Trophoblast cell (in vitro differentiated cells and primary cell): ENCODE results near the gene RTP2.

ENCODE experiments used
- DNase-seq, 2 donors: peaks; one replicate each; pipeline ENCODE4 v3.0.0-alpha.2; 2016
- H2AFZ ChIP-seq: 2 replicates; pipeline ENCODE4 v1.6.1; 2013; ENCODE audit warnings: low read length, moderate library complexity, mild to moderate bottlenecking; ENCODE audit not compliant: insufficient read depth, poor library complexity
- H2AK5ac ChIP-seq: 2 replicates; pipeline ENCODE4 v1.6.1; 2013; ENCODE audit warnings: mild to moderate bottlenecking, low read length
- H2BK120ac ChIP-seq: 2 replicates; pipeline ENCODE4 v1.6.1; 2013; ENCODE audit warnings: low read length, mild to moderate bottlenecking, moderate library complexity; ENCODE audit not compliant: insufficient read depth, poor library complexity
- H2BK12ac ChIP-seq: 2 replicates; pipeline ENCODE4 v1.6.1; 2013; ENCODE audit warnings: mild to moderate bottlenecking, low read length, moderate library complexity
- H2BK5ac ChIP-seq: 2 replicates; pipeline ENCODE4 v1.6.1; 2013; ENCODE audit warnings: low read length, low read depth, moderate library complexity, mild to moderate bottlenecking; ENCODE audit not compliant: poor library complexity
- H3K14ac ChIP-seq: 2 replicates; pipeline ENCODE4 v1.6.1; 2013; ENCODE audit warnings: mild to moderate bottlenecking, low read length
- H3K18ac ChIP-seq: 2 replicates; pipeline ENCODE4 v1.6.1; 2013; ENCODE audit warnings: mild to moderate bottlenecking, low read length
- H3K23ac ChIP-seq: 2 replicates; pipeline ENCODE4 v1.6.1; 2013; ENCODE audit warnings: low read length
- H3K27ac ChIP-seq: 2 replicates; pipeline ENCODE4 v1.5.1; 2013; ENCODE audit warnings: low read depth, mild to moderate bottlenecking, inconsistent platforms, low read length, moderate library complexity
- H3K27me3 ChIP-seq: 2 replicates; pipeline ENCODE4 v1.6.1; 2013; ENCODE audit warnings: inconsistent platforms, mild to moderate bottlenecking, low read length, moderate library complexity; ENCODE audit not compliant: insufficient read depth
- H3K36me3 ChIP-seq, 2 experiments: 1 replicate in 1 of 2; 2 replicates in 1 of 2; pipeline ENCODE4 v1.6.1; 2013; ENCODE audit warnings: low read length in 2 of 2, mild to moderate bottlenecking in 2 of 2, moderate library complexity in 1 of 2; ENCODE audit not compliant: insufficient read depth in 2 of 2, control insufficient read depth in 1 of 2
- H3K4ac ChIP-seq: 2 replicates; pipeline ENCODE4 v1.6.1; 2013; ENCODE audit warnings: low read depth, mild to moderate bottlenecking, low read length, moderate library complexity
- H3K4me1 ChIP-seq, 2 experiments: 1 replicate in 1 of 2; 2 replicates in 1 of 2; pipeline ENCODE4 v1.6.1; 2013; ENCODE audit warnings: low read length in 2 of 2, mild to moderate bottlenecking in 2 of 2, moderate library complexity in 1 of 2; ENCODE audit not compliant: insufficient read depth in 2 of 2, control insufficient read depth in 1 of 2
- H3K4me2 ChIP-seq: 2 replicates; pipeline ENCODE4 v1.6.1; 2013; ENCODE audit warnings: inconsistent platforms, mild to moderate bottlenecking, low read length, moderate library complexity
- H3K4me3 ChIP-seq: 2 replicates; pipeline ENCODE4 v1.5.1; 2013; ENCODE audit warnings: mild to moderate bottlenecking, low read depth, low read length, inconsistent platforms
- H3K79me1 ChIP-seq: one replicate; pipeline ENCODE4 v1.6.1; 2013; ENCODE audit warnings: low read length
- H3K79me2 ChIP-seq: 2 replicates; pipeline ENCODE4 v1.6.1; 2013; ENCODE audit warnings: low read length, mild to moderate bottlenecking; ENCODE audit not compliant: control insufficient read depth, insufficient read depth, poor library complexity
- H3K9ac ChIP-seq: 2 replicates; pipeline ENCODE4 v1.6.1; 2013; ENCODE audit warnings: mild to moderate bottlenecking, low read length
- H3K9me3 ChIP-seq: 2 replicates; pipeline ENCODE4 v1.6.1; 2013; ENCODE audit warnings: low read depth, mild to moderate bottlenecking, control low read depth, inconsistent platforms, low read length; ENCODE audit not compliant: insufficient read depth
- H4K12ac ChIP-seq: 2 replicates; pipeline ENCODE4 v1.6.1; 2013; ENCODE audit warnings: low read depth, mild to moderate bottlenecking, low read length, moderate library complexity
- H4K8ac ChIP-seq: 2 replicates; pipeline ENCODE4 v1.6.1; 2013; ENCODE audit warnings: low read depth, mild to moderate bottlenecking, low read length, moderate library complexity
- H4K91ac ChIP-seq: one replicate; pipeline ENCODE4 v1.6.1; 2013; ENCODE audit warnings: low read depth, mild to moderate bottlenecking, low read length, moderate library complexity
- whole genome bisulfite sequencing: extraction: QIAGEN DNeasy Blood & Tissue Kit; methylation state at CpG from one replicate; pipeline ENCODE4 v1.1.7; 2013; ENCODE audit warnings: missing lambda C conversion rate; ENCODE audit not compliant: insufficient read length, insufficient coverage; ENCODE audit errors: extremely low coverage; 5-methylcytosine and 5-hydroxymethylcytosine counted together

The RTP2 gene

GRCh38 chr3:187734841-187735240 is 32.5 kb upstream of the RTP2 start:
- Histone ChIP-seq H3K4me1 (peaks cover 12 to 19% of the 10 kb centered on the region in 2 experiments), H4K12ac (no peak overlapping the region), H3K4ac (no peak overlapping the region), H3K14ac (no peak overlapping the region), H3K36me3 (peaks cover 7 to 17% of the 10 kb centered on the region in 2 experiments), H4K91ac (no peak overlapping the region), H3K27me3 (no peaks in the 10 kb centered on the region), H3K79me2 (peaks cover 11% of the 10 kb centered on the region), H2AFZ (no peak overlapping the region), H2BK5ac (no peak overlapping the region), H3K23ac (no peak overlapping the region), H2BK12ac (no peak overlapping the region), H2AK5ac (no peak overlapping the region), H3K4me3 (no peak overlapping the region), H3K9ac (no peak overlapping the region), H3K4me2 (no peak overlapping the region), H3K27ac (no peak overlapping the region), H4K8ac (no peak overlapping the region), H2BK120ac (no peak overlapping the region), H3K18ac (no peak overlapping the region), H3K9me3 (no peaks in the 10 kb centered on the region), H3K79me1 (peaks cover 27% of the 10 kb centered on the region)
- DNase-seq: no peak
- no CpG with 5 or more reads among the region's 3 CpGs for WGBS

GRCh38 chr3:187733371-187733770 is 31.0 kb upstream of the RTP2 start:
- H3K4ac ChIP-seq: no peak overlapping the region
- no peak overlapping the region for H3K4me2 ChIP-seq
- DNase-seq: no peak
- H2BK120ac ChIP-seq: no peak overlapping the region
- no CpG with 5 or more reads among the region's 11 CpGs for WGBS
- no peak overlapping the region for H2BK12ac ChIP-seq
- H4K91ac ChIP-seq: no peak overlapping the region
- H3K79me2 ChIP-seq: peaks cover 8% of the 10 kb centered on the region
- no peak overlapping the region for H3K9ac ChIP-seq
- H4K8ac ChIP-seq: no peak overlapping the region
- peaks cover 16% of the 10 kb centered on the region for H3K79me1 ChIP-seq
- no peak overlapping the region for H2AFZ ChIP-seq
- no peak overlapping the region for H2AK5ac ChIP-seq
- H3K27me3 ChIP-seq: no peaks in the 10 kb centered on the region
- no peak overlapping the region for H3K4me3 ChIP-seq
- H3K4me1 ChIP-seq: peaks cover 12 to 15% of the 10 kb centered on the region in 2 experiments
- no peak overlapping the region for H4K12ac ChIP-seq
- H3K18ac ChIP-seq: no peak overlapping the region
- peaks cover 20 to 31% of the 10 kb centered on the region in 2 experiments for H3K36me3 ChIP-seq
- no peak overlapping the region for H3K14ac ChIP-seq
- H3K23ac ChIP-seq: no peak overlapping the region
- no peak overlapping the region for H3K27ac ChIP-seq
- no peaks in the 10 kb centered on the region for H3K9me3 ChIP-seq
- no peak overlapping the region for H2BK5ac ChIP-seq

- no peak overlapping the region for H2BK12ac ChIP-seq
- H3K18ac ChIP-seq: no peak overlapping the region
- no peak overlapping the region for H3K23ac ChIP-seq
- no peak overlapping the region for H3K9ac ChIP-seq
- H4K12ac ChIP-seq: no peak overlapping the region
- no peaks in the 10 kb centered on the region for H3K4me1 ChIP-seq
- no peak overlapping the region for H2AK5ac ChIP-seq
- H2BK120ac ChIP-seq: no peak overlapping the region
- no peak overlapping the region for H3K4me2 ChIP-seq
- no peak overlapping the region for H4K91ac ChIP-seq
- no peak overlapping the region for H3K4ac ChIP-seq
- no peak for DNase-seq
- peaks cover 41 to 64% of the 10 kb centered on the region in 2 experiments for H3K36me3 ChIP-seq
- no CpG with 5 or more reads among the region's 12 CpGs for WGBS
- no peaks in the 10 kb centered on the region for H3K79me2 ChIP-seq
- H3K4me3 ChIP-seq: no peak overlapping the region
- no peak overlapping the region for H3K14ac ChIP-seq
- H3K27me3 ChIP-seq: no peaks in the 10 kb centered on the region
- no peak overlapping the region for H4K8ac ChIP-seq
- H3K9me3 ChIP-seq: peaks cover 1% of the 10 kb centered on the region
- H2AFZ ChIP-seq: no peak overlapping the region
- H2BK5ac ChIP-seq: no peak overlapping the region
- no peak overlapping the region for H3K27ac ChIP-seq
- no peaks in the 10 kb centered on the region for H3K79me1 ChIP-seq
These were observed 27.2 kb upstream of the RTP2 start for GRCh38 chr3:187729598-187729997.

DNA sequence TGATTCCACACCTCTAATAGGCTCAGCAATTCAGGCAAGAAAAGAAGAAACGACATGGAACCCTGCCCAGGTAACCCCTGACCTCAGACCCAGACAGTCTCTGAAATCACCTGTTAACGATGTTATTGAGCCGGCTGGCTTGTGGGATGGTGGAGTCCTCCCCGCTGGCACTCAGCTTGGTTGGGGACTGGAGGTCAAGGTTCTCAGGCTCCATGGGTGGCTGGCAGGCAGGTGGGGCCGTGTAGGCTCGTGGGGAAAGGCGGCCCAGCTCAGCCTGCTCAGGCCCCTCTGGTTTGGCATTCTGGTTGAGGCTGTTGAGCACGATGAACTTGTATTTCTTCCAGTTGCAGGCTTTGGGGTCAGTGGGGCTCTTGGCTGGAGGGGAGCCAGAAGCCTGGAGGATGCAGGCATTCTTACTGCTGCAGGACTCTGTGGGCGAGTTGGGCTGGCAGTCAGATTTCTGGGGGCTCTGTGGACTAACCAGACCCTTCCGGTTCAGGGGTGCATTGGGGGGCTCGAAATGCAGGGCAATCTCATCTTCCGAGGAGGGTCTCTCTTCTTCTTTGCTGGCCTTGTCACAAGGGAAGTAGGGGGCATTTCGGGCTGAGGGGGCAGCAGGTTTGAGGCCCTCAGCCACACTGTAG is 26.7 kb upstream of the RTP2 start:
- Histone ChIP-seq H3K27ac (no peak overlapping the region), H4K8ac (no peak overlapping the region), H4K91ac (no peak overlapping the region), H3K4me3 (no peak overlapping the region), H3K23ac (no peak overlapping the region), H3K9ac (no peak overlapping the region), H2AK5ac (no peak overlapping the region), H3K4me2 (no peak overlapping the region), H4K12ac (no peak overlapping the region), H3K36me3 (peaks cover 42 to 67% of the 10 kb centered on the region in 2 experiments), H3K4ac (no peak overlapping the region), H2BK120ac (no peak overlapping the region), H3K79me1 (no peaks in the 10 kb centered on the region), H2BK5ac (no peak overlapping the region), H3K4me1 (no peaks in the 10 kb centered on the region), H3K9me3 (peaks cover 1% of the 10 kb centered on the region), H3K27me3 (no peaks in the 10 kb centered on the region), H2BK12ac (no peak overlapping the region), H2AFZ (no peak overlapping the region), H3K14ac (no peak overlapping the region), H3K18ac (no peak overlapping the region), H3K79me2 (no peaks in the 10 kb centered on the region)
- WGBS: no CpG with 5 or more reads among the region's 13 CpGs
- no peak for DNase-seq
